ENCODE results near the gene DAZL. TPM values are rescaled to one million over a fixed set of nuclear protein-coding genes. Genes with fewer than 3 reads are reported as not detected.

The DAZL gene
- total and polyA plus RNA-seq, 9 of the 15 experiments (the other 6 are each of a cell fraction or from before 2014, with no cell fraction given): not detected

GRCh38 chr3:16632395-16632794, 27.2 kb upstream of the DAZL start:
- 0% methylated on average over 2 of the region's 2 CpGs for WGBS (ENCODE audit: insufficient coverage, low coverage, missing lambda C conversion rate)
- TF ChIP-seq CTCFL (IDR thresholded peaks at IDR 0.05; ENCODE audit: borderline replicate concordance, insufficient read depth, low read depth, low read length, poor library complexity, severe bottlenecking): no peak
- TF ChIP-seq SRSF3 (IDR thresholded peaks at IDR 0.05; ENCODE audit: insufficient read depth, low read length): no peak
- no peak for TF ChIP-seq HES1 (IDR thresholded peaks at IDR 0.05; ENCODE audit: low read depth)
- in situ Hi-C loops (cut with MboI) (no loop called here), intact Hi-C loops (cut with micrococcal nuclease) (no loop called here)
- BruUV-seq (replicated peaks): no TSS peak
- no peak overlapping the region for H3K27ac ChIP-seq (ENCODE audit: extremely low read depth, low read depth, low read length)
- no peak overlapping the region for H3K4me3 ChIP-seq
- H4K20me1 ChIP-seq (replicated peaks; ENCODE audit: control insufficient read depth, insufficient read depth, low read length): no peaks in the 10 kb centered on the region
- no peaks in the 10 kb centered on the region for H3K9me3 ChIP-seq (replicated peaks; ENCODE audit: control insufficient read depth, insufficient read depth, low read depth, low read length)
- no peak overlapping the region for H2AFZ ChIP-seq (ENCODE audit: low read depth, low read length)
- no peaks in the 10 kb centered on the region for H3K36me3 ChIP-seq (ENCODE audit: control insufficient read depth, insufficient read depth, low read length)
- no peaks in the 10 kb centered on the region for H3K79me2 ChIP-seq (ENCODE audit: control insufficient read depth, insufficient read depth, low read length)
- FAIRE-seq (no peak), DNase-seq (ENCODE audit: extremely low read depth in 1 of 4, low spot score in 3 of 4) (no peak), ATAC-seq (no peak)
- H3K4me2 ChIP-seq (ENCODE audit: insufficient read depth, low read length): no peak overlapping the region
- ChIA-PET CTCF (ENCODE audit: low intra/inter-chr PET ratio) (no interaction called here), POLR2A (no interaction called here)
- H3K27me3 ChIP-seq (ENCODE audit: control insufficient read depth in 2 of 2, insufficient read depth in 2 of 2, low read length in 2 of 2): no peaks in the 10 kb centered on the region
- no peaks in the 10 kb centered on the region for H3K4me1 ChIP-seq (replicated peaks in 1 of 2; ENCODE audit: control insufficient read depth in 2 of 2, insufficient read depth in 2 of 2, low read length in 2 of 2)
- H3K9me1 ChIP-seq (ENCODE audit: control insufficient read depth, insufficient read depth, low read length): no peaks in the 10 kb centered on the region
- H3K9ac ChIP-seq (ENCODE audit: insufficient read depth in 1 of 2, low read depth in 2 of 2, low read length in 2 of 2): no peak overlapping the region
